Stimulated activated CD4-positive, alpha-beta T cell treated with anti-CD3 and anti-CD28 coated beads, Interleukin-1b, Interleukin-23, amount 100 ng/mL, for 4 hours (primary cell): Measurements from ENCODE around the gene MAP3K13.
"Not testable (repeated sequence)": the region's sequence is repeated elsewhere in the genome, so short reads cannot be mapped to it uniquely, and the experiment has no call there.

Source experiments
- DNase-seq, 2 donors: peaks; one replicate each; pipeline ENCODE4 v3.0.0-alpha.2; 2020; ENCODE audit warnings: low read depth in 2 of 2

Gene MAP3K13

DNA sequence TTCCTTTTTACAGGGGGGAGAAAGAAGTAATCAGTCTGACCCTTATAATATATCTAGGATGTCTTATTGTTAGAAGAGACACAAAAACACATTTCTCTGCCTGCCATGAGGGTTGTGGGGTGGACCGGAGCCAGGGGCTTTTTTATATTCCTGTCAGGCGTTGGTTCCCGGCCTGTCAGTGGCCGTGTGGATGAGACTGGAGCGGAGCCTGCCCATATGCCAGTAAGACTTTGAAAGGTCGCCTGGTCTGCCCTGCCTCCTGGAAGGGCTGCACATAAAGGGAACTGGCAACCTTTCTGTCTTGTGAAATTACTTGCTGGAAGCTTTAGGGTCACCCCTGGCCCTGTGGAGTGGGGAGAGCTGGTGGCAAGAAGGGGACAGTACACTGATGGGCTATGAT lies 34.7 kb downstream of the MAP3K13 start:
- no peak for DNase-seq

DNA sequence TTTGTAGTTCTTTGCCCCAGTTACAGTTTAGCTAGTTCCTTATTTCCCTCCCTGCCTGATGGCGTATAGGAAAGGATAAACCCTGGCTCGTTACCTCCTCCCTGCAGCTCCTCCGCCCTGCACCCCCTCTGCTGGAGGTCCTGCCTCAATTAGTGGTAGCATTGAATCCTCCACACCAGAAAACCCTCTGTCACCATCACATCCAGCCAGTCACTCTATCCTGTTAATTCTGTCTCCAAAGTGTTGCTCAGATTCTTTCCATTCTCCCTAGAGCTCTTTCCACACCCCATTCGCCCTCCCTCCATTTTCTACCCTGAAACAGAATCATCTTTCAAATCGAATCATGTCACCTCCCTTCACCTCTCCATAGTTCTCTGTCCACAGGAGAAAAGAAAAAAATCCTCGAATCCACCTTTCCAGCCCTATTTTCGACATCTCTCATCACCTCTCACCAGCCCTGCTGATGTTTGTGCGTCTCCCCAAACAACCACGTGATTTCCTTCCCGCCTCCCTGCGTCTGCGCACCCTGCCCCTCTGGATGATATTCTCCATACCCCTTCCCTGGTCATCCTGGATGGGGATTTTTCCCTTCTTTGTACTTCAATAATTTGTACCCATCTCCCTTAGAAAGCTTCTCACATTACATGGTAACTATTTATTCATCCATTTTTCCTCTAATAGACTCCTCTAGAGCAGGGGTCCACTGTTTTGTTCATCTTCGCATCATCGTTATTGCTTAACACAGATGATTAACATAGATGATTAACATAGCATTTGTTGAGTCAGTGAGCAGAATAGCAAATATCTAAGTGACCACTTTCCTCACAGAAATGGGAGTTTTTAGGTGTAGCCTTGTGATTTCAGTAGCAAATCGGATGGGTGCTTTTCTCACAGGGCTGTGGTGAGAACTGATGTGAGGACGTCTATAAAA lies 37.1 kb downstream of the MAP3K13 start:
- no peak for DNase-seq

DNA sequence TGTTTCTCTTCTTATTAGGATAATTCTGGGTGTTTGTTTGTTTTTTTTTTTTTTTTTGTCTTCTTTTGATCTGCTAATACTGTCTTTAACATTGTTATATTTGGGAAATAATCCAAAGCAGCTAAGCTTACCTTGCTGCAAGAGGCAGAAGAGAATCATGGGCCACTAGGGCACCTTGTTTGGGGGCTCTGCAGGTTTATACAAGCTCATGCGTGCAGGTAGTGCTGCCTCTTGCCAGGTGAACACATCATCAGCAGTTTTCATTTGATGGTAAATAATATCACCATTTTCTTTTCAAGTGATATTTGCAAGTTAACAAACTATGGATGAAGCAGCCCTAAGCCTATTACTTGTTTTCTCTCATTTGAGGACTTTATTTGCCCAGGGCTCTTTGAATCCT lies 37.9 kb downstream of the MAP3K13 start:
- DNase-seq, result no peak

DNA sequence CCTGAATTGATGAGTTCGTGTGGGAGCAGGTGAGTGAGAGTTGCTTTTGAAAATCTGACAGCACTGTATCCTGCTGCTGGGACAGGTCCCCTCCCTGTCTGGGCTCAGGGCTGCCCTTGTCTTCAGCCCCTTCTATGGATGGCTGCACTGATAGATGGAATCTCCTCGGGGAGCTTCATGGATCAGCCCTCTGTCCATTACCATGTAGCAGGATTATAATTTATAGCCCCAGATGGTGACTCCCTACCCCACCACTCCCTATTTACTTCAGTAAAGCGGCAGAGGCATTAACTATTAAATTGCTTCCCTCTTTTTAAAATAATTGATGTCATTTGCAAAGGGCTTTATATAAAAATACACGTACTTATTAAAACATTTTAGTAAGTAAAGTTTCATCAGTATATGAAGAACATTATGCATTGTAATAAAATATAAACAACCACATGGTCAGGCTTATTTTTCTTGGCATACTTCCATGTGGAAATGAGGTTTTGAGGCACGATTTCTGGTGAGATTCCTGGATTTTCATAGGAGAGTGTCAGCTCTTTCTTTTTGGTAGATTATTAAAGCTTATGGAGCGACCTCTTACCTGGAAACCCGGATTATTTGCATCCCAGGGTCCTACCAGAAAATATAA lies 38.5 kb downstream of the MAP3K13 start:
- DNase-seq, result no peak

DNA sequence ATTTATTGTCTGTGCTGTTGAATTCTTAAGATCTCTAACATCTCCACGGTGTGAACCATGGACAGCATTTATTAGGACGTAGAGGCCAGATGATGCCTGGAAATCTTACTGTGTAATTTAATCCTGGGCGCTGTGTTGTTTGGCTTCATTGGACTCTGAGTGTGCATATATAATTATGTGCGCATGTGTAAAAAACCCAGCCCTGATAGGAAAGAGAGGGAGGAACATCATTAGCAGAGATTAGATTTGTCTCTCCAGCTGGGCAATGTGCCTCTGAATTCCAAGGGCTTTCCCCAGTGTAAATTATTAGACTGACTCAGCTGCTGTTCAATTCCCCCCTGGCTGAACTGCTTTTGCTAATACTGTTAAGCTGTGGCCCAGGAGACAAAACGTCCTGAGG lies 39.6 kb downstream of the MAP3K13 start:
- DNase-seq, result no peak

DNA sequence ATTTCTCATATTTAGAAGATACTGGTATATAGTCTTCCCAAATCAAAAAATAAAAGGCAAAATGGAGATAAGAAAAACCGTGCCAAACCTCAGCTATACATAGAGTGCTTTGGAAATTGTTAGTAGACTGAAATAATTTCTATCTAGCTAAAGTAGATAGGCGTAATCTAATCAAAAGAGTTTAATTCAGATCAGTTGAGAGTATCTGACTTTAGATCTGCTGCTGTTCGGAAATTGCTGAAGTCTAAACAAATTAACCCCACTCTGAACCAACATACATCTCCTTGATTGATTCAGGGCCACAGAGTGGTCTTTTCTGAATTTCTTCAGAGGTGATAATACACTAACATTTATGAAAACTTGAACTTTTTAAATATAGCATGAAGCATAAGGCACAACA lies 40.1 kb downstream of the MAP3K13 start:
- no peak for DNase-seq

DNA sequence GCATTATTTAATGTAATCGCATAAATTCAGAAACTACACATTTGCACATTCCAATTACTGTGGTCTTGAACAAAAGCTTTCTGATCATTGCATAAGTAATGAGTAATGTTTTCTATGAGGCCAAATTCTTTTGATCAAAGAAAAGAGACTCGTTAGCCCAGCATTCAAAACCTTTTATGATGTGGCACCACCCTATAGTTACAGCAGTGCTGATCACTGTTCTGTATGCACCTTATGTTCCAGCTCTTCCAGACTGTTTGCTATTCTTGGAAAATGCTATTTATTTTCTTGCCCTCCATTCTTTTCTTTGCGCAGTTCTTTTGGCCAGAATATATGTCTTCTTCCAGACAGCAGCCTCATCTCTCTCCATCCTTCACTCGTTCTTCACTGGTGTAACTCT lies 42.3 kb downstream of the MAP3K13 start:
- DNase-seq, result no peak

DNA sequence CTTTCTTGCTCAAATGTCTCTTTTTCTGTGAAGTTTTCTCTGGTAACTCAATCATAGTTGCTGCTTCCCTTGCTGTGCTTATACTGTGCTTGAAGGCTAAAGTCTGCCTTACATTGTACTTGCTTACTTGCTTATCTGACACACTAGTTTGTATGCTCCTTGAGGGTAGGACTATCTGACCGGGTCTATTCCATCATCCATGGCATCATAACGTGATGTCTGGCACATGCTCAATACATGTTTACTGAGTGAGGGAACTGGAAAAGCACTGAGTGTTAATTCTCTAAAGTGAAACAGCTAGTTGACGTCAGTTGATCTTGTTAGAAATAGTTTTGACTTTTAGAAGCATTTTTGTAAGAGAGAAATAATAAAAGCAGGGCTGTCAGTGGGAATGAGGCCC lies 42.7 kb downstream of the MAP3K13 start:
- DNase-seq, result no peak

DNA sequence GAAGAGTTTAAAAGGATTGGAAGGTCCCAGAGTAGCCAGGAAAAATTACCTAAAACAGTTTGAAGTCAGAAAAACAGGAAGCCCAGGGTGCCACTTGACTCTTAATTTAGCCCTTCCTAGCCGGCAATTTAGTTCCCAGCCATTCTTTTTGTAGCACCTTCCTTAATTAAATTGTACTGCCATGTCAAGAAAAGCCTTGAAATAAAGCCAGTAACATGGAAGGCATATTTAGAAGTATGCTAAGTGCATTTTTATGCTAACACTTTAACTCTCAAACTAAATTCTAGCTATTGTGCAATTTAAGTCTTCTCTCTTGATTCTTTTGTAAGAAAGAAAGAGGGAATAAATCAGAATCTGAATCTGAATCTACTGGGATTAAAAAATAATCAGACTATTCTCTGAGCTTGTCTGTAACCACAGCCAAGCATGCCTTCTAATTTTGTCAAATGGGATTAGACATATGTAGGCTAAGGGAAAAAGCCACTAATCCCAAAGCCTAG lies 43.2 kb downstream of the MAP3K13 start:
- no peak for DNase-seq

DNA sequence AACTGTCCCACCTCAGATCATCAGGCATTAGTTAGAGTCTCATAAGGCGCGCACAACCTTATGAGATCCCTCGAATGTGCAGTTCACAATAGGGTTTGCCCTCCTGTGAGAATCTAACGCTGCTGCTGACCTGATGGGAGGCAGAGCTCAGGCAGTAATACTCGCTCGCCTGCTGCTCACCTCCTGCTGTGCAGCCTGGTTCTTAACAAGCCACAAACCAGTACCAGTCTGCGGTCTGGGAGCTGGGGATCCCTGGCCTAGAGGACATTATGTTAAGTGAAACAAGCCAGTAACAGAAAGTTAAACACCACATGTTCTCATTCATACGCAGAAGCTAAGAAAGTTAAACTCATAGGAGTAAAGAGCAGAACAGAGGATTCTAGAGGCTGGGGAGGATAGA lies 47.0 kb downstream of the MAP3K13 start:
- no peak for DNase-seq

DNA sequence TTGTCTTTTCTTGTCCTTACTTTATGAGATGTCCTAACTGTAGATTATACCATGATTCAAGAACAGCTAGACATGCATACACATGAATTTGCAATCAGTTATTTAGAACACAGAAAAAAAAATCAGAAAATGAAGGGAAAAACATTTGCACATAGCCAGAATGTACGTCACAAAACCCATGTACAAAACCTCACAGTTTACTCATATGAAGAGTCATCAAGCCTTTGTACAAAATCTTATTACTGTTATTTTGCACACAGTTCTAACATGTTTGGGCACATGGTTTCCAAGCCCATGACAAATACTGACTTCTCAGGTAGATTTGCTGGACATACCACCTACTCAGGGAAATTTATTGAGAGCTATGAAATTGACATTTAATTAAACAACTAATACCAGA lies 48.2 kb downstream of the MAP3K13 start:
- DNase-seq, result no peak

DNA sequence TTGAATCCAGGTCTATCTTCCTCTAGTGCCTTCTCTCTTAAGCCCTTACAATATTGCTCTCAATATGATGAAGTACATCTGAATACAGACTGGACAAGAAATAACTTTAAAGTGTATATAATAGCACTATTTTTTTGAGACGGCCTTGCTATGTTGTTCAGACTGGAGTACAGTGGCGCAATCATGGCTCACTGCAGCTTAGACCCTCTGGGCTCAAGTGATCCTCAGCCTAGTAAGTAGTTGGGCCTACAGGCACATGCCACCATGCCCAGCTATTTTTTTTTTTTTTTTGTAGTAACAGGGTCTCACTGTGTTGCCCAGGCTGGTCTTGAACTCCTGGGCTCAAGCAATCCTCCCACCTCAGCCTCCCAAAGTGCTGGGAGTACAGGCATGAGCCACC lies 53.6 kb downstream of the MAP3K13 start:
- DNase-seq, result no peak

DNA sequence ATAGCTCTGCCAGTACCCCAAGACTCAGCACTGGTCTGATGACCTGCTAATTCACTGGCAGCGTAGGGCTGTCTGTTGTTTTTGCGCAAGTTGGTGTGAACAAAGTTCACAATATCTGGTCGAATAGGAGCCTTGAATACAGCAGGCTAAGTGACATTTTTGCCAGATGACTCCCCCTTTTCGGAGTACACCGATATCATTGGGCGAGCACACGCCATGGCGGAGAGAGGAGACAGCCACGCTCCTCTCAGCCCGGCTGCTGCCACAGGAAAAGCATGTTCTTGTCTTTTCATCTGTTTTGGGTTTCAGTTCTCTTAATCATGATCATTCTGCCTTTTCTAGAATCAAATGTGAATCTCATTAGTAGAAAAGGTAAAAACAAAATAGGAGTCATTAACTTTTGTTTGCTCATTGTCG lies 55.6 kb downstream of the MAP3K13 start:
- DNase-seq, result not testable (repeated sequence)

DNA sequence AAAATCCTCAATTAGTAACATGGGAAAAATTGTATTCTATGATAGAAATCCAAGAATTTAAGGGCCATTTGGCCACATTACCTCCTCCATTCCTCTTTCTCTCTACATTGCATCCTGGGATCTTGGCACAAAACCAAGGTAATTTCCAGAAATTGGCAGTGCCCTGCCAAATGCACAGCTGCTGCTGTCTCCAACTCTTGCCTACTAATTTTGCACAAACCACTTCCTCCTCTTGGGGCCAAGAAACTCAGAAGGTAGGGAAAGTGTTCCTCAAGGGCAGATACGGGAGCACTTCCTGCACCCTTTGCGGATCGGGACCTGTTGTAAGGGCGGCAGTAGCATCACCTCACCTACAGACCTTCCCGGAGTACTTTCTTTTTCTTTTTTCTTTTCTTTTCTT lies 57.8 kb downstream of the MAP3K13 start:
- no peak for DNase-seq

DNA sequence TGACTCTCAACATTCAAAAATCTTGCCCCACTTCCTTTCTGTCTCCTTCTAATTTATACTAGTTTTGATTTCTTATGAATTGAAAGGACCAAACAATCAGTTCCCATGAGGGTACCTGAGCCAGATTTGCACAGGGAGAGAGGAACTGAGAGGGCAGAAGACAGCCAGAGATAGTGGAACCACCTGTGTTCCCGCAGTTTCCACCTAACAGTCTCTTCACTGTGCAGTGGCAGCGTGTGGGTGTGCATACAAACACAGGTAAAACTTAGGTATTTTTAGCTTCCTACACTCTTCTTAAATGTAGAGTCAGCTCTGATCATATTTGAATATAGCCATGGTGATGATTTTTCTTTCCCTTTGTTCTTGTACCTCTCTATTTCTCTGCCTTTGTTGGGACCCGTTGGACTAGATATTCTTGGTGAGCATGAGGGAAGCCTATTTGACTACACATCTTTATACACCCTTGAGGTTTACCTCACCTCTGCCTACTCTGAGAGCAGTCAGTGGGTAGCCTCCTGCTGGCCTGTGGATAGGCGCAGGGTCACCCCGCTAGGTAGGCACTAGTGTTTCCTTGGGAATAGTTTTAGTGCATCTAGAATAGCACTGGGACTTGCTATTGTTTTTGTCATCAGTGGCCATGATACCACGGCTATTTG lies 58.8 kb downstream of the MAP3K13 start:
- DNase-seq, result no peak

DNA sequence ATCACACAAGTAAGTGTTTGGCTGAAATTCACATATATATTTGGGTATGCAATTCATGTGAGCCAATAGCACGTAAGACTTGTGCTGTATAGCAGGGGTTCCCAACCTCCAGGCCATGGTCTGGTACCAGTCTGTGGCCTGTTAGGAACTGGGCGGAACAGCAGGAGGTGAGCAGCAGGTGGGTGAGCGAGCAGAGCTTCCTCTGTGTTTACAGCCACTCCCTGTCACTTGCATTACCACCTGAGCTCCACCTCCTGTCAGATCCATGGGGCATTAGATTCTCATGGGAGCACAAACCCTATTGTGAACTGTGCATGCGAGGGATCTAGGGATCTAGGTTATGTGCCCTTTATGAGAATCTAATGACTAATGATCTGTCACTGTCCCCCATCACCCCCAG lies 59.7 kb downstream of the MAP3K13 start:
- DNase-seq, result no peak

DNA sequence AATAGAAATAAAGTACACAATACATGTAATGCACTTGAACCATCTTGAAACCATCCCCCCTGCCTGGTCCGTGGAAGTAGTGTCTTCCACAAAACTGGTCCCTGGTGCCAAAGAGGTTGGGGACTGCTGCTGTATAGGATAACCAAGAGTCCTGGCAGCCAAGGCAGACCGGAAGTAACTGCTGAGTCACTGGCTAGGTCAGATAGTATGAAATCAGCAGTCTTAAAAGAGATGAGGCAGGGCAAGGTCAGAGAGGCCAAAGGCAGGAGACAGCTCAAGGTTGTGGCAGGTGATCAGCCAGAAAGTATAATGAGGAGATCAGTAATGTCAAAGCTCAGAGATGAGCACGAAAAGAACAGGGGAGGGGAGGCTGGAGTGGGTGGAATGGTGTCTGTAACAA lies 60.2 kb downstream of the MAP3K13 start:
- DNase-seq, result no peak

DNA sequence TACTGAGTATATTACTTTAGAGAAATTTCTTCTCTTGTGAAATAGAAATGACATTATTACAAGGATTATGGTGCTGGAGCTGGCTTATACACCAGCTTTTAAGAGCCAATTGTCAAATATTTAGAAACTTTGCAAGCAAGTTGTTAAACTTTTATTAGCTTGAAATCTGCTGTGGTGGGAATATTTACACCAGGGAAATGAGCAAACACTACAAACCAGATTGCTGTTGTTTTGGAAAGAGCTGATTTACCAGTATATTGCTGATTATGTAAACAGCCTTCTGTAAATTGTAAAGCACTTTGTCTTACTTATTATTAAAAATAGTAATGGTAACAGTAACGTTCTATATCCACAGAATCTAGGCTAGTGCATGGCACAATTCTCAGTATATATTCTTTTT lies 61.5 kb downstream of the MAP3K13 start:
- DNase-seq, result no peak

DNA sequence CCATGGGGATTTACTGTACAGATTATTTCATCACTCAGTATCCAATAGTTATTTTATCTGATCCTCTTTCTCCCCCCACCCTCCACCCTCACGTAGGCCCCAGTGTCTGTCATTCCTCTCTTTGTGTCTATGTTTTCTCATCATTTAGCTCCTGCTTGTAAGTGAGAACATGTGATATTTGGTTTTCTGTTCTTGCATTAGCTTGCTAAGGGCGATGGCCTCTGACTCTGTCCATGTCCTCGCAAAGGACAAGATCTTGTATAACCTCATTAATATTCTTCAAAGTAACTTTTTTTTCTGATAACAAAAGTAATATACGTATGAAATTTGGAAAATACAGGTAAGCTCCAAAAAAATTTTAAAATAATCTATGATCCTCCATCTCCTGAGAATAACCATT lies 67.4 kb downstream of the MAP3K13 start:
- DNase-seq, result no peak

DNA sequence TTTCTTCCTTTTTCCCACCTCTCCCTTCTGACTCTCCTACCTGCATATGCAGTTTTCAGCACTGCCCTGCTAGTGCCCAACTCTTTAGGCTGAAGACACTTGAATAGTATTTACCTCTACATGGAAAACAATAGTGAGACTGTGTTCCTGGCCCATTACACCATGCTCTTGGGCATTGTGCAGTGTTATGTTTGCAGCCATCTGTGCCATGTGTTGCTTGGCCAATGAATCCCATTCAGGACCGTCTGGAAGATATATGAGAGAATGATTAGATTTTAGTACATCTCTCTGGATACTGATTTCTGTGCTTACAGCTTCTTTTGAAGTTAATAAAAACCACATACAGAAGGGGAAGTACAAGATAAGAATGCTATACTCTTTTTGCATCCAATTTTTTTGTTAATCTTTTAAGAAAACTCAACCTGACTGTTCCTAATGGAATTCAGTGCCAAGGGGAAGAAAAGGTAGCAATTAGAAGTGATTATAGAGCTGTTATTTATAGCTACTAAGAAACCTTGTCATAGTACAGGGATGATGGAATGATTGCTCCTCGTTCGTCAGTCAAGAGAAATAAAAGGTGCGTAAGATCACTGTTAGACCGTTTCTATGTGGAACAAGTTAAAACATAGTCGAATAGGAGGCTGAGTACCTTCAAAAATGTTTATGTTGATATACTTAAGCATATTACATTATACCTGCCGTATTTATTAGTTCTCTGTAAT lies 77.0 kb downstream of the MAP3K13 start:
- no peak for DNase-seq

DNA sequence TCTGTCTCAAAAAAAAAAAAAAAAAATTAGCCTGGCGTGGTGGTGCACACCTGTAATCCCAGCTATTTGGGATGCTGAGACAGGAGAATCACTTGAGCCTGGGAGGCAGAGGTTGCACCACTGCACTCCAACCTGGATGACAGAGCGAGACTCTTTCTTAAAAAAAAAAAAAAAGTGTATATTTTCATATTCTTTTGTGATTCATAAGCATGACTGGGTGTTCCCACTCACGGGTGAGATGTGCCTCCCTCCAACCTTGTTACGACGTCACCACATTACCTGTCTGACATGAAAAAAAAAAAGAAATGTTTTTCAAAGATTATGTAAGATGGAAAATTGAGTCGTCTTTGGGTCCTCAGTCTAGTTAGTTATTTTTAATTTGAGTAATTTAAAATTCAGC lies 79.1 kb downstream of the MAP3K13 start:
- no peak for DNase-seq

DNA sequence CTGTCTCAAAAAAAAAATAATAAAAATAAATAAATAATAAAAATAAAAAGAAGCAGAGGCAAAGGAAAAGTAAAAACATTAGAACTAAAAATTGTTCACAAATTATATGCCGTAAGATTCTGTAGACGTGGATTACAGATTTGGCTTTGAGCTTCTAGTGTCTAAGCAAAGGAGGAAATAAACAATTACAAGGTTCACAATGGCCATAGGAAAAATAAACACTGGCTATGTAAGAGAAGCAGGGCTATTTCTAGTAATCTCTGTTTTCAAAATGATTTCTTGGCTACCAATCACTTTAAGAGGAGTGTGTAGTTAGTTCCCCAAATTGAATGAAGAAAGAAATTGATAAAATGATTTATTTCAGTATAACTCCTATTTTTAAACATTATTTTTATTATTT lies 81.4 kb downstream of the MAP3K13 start:
- no peak for DNase-seq
